Stimulated activated CD4-positive, alpha-beta T cell treated with anti-CD3 and anti-CD28 coated beads, Interleukin-2, amount 100 ng/mL, for 24 hours (primary cell): ENCODE results near the gene CDK17.
"Not testable (repeated sequence)": the region's sequence is repeated elsewhere in the genome, so short reads cannot be mapped to it uniquely, and the experiment has no call there.

Experiments used
- DNase-seq, 2 donors: peaks; one replicate each; pipeline ENCODE4 v3.0.0-alpha.2; 2020

The CDK17 gene

DNA sequence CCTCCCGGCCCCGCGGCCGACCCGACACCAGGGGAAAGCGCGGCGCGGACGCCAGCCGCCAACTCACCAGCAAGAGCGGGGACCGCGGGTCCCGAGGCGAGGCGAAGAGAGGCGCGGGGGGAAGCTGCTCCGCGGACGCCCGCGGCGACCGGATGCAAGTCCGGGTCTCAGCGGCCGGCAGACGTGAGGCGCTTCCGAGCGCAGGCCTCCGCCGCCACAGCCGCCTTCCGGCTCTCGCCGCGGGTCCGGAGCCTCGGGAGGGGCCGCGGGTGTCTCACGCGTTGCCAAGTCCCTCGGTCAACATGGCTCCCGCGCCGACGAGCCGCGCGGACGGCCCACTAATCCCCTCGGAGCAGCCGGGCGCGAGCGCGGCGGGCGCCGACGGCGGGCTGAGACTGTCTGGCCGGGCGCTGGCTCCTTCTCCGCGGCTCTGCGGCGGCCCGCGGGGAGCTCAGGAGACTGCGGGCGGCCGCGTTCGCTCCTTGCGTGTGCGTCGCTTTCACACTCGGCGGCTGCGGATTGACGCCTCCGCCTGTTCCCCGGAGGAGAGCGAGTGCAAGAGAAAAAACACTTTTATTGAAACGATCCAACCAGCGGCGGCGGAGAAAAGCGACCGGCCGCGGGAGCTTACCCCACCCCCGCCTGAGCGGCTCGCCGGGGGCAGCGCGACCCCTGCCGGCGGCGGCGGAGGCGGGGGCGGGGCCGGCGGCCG lies at the start of gene CDK17:
TSS of gene CDK17 (minus strand) at position 521 of the 712 bp plus-strand sequence. CDS start 65,603 bp downstream, outside the sequence.
- peak; percentile 86 for DNase-seq

DNA sequence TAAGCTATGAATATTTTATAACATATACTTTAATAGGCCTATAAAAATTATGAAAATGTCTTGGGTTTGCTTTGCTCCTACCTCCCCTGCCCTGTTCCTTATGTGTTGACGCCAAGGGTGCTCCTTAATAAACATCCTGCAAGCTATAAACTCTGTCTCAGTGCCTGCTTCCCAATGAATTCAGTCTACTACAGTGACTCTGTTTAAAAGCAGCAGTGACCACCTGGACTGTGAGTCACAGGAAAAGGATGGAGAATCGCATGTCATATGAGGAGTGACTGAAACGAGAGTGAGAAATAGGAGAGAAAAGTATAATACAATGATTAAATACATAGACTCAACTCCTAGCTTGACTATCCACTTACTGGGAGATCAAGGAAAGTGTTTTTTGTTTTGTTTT lies 48.1 kb upstream of the CDK17 start:
- no peak for DNase-seq

DNA sequence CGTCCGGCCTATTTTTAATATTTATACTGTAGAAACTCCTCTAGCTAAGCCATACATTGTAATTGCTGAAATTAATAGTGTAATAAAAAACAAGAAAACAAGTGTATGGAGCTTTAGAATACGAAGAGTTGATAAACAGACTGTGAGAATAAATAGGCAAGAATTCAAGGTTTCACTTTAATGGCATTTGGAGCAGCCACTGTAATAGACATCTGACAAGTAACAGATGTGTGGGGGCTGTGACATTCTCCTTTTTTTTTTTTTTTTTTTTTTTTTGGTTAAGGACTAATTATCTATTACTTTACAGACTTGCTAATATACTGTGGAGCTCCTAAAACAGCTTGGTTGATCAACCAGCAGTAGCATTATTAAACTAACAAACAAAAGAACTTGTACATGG lies 47.0 kb upstream of the CDK17 start:
- no peak for DNase-seq

DNA sequence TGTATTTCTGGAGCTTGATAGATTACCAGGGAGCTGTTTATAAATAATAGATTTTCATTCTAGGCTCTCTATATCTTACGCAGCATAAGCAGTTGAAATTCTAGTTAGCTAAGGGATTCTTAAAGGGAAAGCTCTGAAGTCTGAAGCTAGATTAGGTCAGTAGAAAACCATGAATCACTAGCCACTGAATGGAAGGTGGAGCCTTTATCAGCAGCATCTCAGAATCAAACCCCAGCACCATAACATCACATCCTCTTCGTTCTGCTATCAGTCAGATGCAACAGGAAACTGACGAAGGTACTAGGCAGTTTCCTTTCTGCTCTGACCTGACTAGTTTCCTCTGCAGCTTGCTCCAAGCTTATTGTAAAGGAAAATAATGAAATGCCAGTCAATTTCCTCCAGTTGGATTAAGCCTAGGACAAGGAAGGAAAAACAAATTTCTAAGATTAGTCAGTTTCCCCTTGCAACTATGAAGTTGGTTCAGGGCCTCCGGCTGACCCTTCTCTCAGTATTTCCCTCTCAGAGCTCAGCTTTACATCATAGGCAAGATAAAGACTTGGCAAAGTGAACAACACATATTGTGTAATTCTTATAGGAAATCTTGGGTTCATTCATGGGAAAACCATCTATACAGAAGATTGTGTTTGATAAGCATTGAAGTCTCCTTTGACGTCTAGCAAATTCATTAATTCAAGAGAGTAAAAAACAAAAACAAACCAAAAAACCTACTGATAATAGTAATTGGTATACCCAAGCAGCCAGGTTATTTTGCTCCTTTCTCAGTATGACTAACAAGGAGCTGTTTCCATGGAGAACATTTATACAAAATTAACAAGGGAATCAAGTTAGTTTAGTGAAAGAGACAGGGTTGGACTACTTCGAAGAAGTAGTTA lies 45.7 kb upstream of the CDK17 start:
- peak; percentile 13 to 51 for DNase-seq

DNA sequence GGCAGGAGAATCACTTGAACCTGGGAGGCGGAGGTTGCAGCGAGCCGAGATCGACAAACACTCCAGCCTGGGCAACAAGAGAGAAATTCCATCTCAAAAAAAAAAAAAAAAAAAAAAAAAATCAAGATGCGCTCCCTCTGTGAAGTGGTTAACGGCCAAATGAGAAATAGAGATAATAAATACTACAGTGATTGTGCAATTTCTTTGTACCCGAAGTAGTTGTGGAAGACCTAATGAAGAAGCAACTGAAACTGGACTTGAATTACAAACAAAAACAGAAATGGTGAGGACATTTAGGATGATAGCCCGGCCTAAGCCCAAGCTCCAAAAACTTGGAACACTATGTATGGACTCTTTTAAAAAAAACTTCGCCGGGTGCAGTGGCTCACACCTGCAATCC lies 44.2 kb upstream of the CDK17 start:
- no peak for DNase-seq

DNA sequence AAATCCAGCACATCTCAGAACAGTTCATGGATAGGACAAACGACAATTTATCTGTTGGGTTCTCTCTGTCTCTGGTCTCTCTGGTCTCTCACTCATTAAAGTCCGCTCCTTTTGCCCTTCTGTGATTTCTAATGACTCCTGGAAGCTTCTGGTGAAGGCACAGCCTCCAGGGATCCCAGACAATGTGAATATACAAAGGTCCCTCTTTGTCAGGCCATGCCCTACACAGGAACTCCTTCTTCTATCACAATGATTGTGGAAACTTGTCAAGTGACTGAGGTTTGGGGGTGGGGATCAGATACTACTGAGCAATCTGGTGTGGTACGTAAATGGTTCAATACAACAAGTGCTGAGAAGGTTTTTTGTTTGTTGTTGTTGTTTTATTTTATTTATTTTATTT lies 42.7 kb upstream of the CDK17 start:
- no peak for DNase-seq

DNA sequence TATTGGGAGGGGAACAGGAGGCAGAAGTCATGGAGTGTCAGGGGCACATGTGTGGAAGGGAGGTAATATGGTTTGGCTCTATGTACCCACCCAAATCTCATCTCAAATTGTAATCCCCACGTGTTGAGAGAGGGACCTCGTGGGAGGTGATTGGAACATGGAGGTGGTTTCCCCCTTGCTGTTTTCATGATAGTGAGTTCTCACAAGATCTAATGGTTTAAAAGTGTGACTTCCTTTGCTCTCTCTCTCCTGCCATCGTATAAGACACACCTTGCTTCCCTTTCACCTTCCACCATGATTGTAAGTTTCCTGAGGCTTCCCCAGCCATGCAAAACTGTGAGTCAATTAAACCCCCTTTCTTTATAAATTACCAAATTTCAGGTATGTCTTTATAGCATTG lies 41.6 kb upstream of the CDK17 start:
- no peak for DNase-seq

DNA sequence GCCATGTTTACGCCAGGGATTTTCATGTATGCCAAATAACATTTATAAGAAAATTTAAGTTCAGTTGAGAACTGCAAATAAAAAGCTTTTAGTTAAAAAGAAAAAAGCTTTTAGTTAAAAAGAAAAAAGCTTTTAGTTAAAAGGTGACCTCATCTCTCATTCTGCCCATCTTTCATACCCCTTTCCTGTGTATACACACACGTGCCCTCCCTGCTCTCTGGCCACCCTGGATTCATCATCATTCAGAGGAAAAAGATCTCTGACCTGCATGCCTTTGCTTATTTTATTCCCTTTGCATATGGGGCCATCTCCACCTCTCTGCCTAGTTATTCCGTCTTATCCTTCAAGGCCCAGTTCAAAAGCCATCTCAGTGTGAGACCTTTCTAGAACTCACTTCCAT lies 38.1 kb upstream of the CDK17 start:
- no peak for DNase-seq

DNA sequence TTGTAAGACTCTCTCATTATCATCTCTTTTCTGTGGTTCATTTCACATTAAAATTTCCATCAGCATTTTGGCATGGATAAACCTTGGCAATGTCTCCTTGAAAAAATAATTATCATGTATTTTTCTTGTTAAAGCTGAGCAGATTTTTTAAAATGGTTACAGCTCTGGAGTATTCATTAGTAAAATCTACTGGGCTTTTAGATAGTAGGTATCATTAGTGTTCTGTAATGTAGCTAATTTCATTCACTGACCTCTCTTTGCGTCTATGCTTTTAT lies 36.9 kb upstream of the CDK17 start:
- no peak for DNase-seq

DNA sequence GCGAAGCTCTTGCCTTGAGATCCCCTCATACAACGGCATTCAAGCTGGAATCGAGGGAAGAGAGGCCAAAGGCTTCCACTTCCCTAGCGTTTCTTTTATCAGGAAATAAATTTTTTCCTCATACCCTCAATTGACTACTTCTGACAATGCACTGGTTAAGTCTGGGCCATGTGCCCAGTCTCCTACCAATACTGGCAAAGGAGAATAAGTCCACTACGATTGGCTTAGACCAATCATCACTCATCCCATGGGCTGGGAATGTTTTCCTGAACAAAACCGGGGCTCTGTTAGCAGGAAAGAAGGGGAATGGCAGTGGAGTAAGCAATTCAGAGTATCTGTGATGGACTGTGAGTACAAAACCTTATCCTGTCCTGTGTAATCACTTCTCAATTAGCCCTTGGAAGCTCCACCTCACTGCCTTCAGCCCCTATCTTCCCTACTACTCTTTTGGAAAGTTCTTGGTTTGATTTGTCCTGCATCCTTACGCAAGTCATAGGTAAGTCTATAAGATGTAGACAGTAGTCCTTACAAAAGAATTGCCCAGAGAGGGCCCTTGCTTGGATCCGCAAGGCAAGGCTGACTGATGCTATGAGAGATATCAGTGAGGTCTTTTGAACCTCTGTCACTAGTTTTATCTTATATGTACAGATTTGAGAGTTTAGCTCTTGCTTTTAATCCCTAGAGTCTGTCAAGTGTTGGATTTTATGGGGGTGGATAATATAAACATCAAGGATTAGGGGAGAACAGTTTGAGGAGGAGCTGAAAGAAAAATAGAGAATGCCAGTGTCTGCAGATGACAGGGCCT lies 36.3 kb upstream of the CDK17 start:
- DNase-seq: no peak

DNA sequence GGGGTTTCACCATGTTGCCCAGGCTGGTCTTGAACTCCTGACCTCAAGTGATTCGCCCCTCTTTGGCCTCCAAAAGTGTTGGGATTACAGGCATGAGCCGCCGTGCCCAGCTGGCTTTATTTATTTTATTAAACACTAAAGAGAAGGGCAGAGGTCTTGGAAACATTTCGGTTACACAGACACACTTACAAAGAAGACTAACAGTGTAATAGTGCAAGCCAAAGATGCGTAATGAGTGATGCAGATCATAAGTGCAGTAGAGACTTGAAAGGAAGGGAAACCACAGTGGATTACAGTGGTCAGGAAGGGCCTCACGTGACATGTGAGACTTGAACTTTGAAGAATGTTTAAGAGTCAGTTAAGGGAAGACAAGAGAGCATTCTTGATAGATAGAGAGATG lies 33.9 kb upstream of the CDK17 start:
- peak; percentile 38 to 65 for DNase-seq

DNA sequence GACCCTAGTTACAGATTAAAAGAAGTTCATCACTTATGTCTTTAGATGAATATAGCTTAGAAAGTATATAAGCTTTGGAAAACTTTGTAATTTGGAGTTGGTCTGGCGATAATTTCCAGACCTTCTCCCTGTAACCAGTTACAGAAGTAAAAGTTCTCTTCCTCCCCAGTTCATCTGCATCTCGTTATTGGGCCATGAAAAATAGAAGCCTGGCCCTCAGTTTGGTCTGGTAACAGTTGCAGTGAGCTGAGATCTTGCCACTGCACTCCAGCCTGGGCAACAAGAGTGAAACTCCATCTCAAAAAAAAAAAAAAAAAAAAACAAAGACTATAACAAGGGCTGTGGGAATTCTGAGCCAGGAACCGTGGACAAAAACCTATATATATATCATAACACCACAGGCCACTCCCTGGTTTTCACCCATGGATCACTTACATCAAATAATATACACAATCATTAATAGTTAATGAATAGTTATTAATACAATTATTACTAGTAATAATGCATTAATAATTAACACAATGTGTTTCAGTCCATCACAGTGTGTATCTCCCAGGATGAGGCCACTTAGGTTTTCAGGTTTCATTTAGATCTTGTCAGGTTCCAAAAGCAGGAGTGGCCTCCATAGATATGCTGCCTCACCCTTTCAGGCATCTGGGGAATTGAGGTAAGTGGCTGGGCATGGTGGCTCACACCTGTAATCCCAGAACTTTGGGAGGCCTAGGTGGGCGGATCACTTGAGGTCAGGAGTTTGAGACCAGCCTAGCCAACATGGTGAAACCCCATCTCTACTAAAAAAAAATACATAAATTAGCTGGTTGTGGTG lies 32.5 kb upstream of the CDK17 start:
- DNase-seq: not testable (repeated sequence)

DNA sequence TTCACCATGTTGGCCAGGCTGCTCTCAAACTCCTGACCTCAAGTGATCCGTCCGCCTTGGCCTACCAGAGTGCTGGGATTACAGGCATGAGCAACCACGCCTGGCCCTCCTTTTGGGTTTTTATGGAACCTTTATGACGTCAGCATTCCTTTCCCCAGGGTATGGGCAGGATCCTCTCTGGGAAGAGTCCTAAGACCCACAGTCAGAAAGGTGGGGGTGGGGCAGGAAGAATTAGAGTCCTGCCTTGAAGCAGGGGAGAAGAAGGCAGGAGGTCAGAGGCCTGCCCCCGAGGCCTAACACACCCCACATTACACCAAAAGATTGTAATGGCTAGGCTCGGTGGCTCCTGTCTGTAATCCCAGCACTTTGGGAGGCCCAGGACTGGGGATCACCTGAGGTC lies 30.8 kb upstream of the CDK17 start:
- DNase-seq: no peak

DNA sequence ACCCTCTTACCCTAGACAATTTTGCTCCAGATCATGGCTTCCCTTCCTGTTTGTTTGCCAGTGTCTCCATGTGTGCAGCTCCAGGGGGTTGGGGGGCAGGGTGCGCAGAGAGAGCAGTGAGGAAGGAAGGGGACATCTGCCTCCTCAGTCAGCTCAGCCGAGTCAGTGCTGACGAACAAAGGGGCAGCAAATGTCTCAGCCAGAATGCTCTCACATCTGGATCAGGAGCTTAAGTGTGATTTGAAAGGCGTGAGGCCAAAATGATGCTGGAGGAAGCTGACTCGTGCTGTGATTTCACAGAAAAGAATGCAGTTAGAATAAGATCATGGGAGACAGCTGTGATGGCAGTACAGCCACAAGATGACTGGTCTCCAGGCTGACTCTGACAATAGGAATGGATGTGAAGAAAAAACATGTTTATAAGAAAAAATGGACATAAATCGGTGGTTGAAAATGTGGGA lies 27.1 kb upstream of the CDK17 start:
- peak in 1 of 2 donors; percentile 27 for DNase-seq

DNA sequence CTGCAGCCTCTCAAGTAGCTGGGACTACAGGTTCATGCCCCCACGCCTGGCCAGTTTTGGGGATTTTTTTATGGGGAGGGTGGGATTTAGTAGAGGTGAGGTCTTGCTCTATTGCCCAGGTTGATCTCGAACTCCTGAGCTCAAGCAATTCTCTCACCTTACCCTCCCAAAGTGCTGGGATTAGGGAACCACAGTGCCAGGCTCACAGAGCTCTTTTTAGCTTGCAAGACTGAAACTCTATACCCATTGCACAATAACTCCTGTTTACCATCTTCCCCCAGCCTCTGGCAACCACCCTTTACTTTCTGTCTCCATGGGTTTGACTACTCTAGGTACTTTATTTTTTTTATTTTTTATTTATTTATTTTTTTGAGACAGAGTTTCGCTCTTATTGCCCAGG lies 25.7 kb upstream of the CDK17 start:
- DNase-seq: no peak

DNA sequence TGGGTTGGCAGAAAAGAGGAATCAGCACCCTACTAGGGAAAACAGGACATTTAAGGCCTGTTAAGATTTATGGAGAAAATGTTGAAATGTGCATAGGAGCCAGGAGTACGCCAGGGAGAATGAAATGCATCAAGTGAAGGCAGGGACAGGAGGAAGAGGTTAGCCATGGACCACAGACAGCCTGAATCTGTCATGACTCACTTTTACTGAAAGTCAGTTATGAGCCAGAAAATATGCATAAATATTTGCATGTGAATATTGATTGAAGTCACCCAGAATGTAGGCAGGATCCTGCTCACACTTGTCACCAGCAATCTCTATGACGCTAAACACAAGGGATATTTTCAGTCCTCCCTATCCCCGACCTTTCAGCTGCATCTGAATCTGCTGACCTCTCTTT lies 25.1 kb upstream of the CDK17 start:
- DNase-seq: peak in 1 of 2 donors; percentile 8

DNA sequence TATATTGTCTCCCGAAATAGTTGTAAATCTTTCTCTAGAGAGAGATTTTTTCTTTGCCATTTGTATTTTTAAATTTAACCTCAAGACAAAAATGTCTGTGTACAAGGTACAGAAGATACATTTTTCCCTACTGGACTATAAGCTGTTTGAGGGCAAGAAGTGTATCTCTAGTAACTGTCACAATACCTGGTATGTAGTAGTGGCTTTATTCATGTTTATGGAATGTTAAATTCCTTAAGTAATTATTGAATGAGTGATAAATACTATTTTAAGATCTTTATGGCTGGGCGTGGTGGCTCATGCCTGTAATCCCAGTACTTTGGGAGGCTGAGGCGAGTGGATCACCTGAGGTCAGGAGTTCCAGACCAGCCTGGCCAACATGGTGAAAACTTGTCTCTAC lies 24.4 kb upstream of the CDK17 start:
- DNase-seq: no peak

DNA sequence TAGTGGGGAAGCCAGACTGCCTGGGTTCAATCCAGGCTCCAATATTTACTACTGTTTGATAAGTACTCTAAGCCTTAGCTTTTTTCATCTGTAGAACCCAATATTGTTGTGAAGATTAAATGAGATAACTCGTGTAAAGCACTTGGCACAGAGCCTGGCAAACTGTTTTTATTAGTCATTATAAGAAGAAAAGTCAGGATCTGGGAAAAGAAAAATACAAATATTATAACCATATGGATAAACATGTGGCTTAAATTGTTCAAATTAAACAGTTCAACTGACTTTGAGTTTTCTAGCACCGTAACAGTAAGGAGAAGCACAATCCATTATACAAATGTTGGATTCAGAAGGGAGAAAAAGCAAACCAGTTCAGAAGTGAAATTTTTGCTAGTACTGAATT lies 22.0 kb upstream of the CDK17 start:
- no peak for DNase-seq

DNA sequence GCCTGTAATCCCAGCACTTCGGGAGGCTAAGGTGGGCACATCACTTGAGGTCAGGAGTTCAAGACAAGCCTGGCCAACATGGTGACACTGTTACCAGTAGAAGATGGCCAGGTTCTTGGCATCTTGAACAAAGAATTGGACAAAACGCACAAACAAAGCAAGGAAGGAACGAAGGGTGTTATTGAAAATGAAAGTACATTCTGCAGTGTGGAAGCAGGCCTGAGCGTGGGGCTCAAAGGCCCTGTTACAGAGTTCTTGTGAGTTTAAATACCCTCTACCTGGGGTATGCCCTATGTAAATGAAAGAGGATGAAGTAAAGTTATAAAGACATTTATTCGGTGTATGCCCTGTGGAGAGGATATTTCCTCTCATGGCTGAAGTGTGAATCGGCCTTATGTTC lies 20.8 kb upstream of the CDK17 start:
- DNase-seq: no peak

DNA sequence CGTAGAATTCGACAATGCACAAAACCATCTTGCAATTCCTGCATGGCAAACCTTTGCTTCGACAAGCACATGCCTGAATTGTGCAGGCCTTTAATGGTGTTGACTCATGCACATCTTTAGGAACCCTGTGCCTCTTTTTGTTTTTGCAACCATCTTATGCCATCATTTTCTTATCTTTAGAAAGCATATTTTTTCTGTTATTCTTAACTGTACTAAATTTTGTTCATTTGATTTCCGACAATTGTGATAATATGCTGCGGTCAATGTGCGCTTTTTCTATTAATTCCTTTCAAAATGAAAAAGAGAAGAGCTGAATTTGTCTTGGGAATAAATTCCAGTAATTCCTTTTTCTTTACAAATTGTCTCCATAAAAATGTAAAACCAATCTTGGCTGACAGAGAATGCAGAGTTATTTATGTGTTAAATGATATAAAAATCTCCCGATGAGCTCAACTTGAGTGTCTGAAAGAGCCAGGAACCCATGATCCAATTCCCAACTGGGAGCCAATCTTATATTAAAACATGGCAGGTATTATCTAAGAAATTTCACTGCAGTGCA lies 20.1 kb upstream of the CDK17 start:
- DNase-seq: no peak

DNA sequence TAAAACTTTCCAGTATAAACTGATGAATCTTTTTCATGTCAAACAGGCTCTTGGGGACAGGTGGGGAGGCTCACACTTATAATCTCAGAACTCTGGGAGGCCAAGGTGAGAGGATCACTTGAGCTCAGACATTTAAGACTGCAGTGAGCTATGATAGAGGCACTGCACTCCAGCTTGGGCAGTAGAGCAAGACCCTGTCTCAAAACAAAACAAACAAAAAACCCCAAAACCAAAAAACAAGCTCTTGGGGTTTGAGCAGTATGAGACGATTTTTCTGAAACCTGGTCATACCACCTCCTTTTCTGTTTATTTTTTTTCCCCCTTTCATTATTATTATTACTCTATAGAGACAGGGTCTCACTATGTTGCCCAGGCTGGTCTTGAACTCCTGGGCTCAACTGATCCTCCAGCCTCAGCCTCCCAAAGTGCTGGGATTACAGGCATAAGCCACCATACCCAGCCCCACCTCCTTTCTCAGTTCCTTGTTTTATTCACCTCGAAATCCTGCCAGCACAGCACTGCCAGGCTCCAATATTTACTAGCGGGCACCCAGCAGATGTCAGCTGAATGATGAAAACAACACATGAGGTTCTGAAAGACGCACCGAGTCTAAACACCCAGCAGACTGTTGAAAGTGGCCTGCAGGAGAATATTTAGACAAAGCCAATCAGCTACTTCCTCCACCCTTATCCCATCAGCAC lies 19.5 kb upstream of the CDK17 start:
- no peak for DNase-seq

DNA sequence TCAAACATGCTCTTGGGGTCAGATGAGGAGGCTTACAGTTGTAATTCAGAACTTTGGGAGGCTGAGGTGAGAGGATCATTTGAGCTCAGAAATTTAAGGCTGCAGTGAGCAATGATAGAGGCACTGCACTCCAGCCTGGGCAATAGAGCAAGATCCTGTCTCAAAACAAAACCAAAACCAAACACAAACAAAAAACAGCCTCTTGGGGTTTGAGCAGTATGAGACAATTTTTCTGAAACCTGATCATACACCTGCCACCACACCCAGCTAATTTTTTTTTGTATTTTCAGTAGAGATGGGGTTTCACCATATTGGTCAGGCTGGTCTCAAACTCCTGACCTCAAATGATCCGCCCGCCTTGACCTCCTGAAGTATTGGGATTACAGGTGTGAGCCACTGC lies 17.4 kb upstream of the CDK17 start:
- DNase-seq: not testable (repeated sequence)
